ENCODE results near the gene RNF220.

Gene RNF220

GRCh38 chr1:44674113-44675000 is 269.3 kb downstream of the RNF220 start, which contains the start of the genes ARMH1 and TMEM53:
ARMH1 (plus strand) TSS chr1:44674714; CDS start chr1:44689698, 14,984 bp downstream.
TMEM53 (minus strand) TSS chr1:44674481; CDS start chr1:44674391, 90 bp downstream.
- H3K27me3 Mint-ChIP-seq (ENCODE audit: low read depth) = no peaks in the 10 kb centered on the region
- peak within 1 kb of the TSS; percentile 88 for H3K4me3 Mint-ChIP-seq
- H3K4me1 Mint-ChIP-seq (ENCODE audit: low read depth) = peaks cover 25% of the 10 kb centered on the region
- no peaks in the 10 kb centered on the region for H3K9me3 Mint-ChIP-seq
- peak within 1 kb of the TSS; percentile 91 for H3K27ac Mint-ChIP-seq
- H3K36me3 Mint-ChIP-seq (ENCODE audit: low read depth) = no peaks in the 10 kb centered on the region

- Mint-ChIP-seq H3K4me1 (ENCODE audit: low read depth) (peaks cover 25% of the 10 kb centered on the region), H3K9me3 (no peaks in the 10 kb centered on the region), H3K27me3 (ENCODE audit: low read depth) (no peaks in the 10 kb centered on the region), H3K27ac (peak overlapping the region; percentile 91), H3K4me3 (no peak overlapping the region), H3K36me3 (ENCODE audit: low read depth) (no peaks in the 10 kb centered on the region)
Measured at GRCh38 chr1:44675186-44675585, 270.1 kb downstream of the RNF220 start.

GRCh38 chr1:44676484-44677200 is 271.6 kb downstream of the RNF220 start:
- Mint-ChIP-seq H3K4me1 (ENCODE audit: low read depth) (peaks cover 25% of the 10 kb centered on the region), H3K4me3 (no peak overlapping the region), H3K27me3 (ENCODE audit: low read depth) (no peaks in the 10 kb centered on the region), H3K36me3 (ENCODE audit: low read depth) (no peaks in the 10 kb centered on the region), H3K9me3 (no peaks in the 10 kb centered on the region), H3K27ac (no peak overlapping the region)

- Mint-ChIP-seq H3K27ac (no peak overlapping the region), H3K4me1 (ENCODE audit: low read depth) (peaks cover 20% of the 10 kb centered on the region), H3K4me3 (no peak overlapping the region), H3K36me3 (ENCODE audit: low read depth) (peaks cover 1% of the 10 kb centered on the region), H3K9me3 (no peaks in the 10 kb centered on the region), H3K27me3 (ENCODE audit: low read depth) (no peaks in the 10 kb centered on the region)
Measured at GRCh38 chr1:44677201-44677766, 272.2 kb downstream of the RNF220 start.

GRCh38 chr1:44678120-44678519 is 273.1 kb downstream of the RNF220 start:
- Mint-ChIP-seq H3K27ac (no peak overlapping the region), H3K36me3 (ENCODE audit: low read depth) (peaks cover 1% of the 10 kb centered on the region), H3K4me3 (no peak overlapping the region), H3K4me1 (ENCODE audit: low read depth) (peaks cover 16% of the 10 kb centered on the region), H3K9me3 (no peaks in the 10 kb centered on the region), H3K27me3 (ENCODE audit: low read depth) (no peaks in the 10 kb centered on the region)

- H3K9me3 Mint-ChIP-seq = no peaks in the 10 kb centered on the region
- H3K4me3 Mint-ChIP-seq = no peak overlapping the region
- H3K27me3 Mint-ChIP-seq (ENCODE audit: low read depth) = no peaks in the 10 kb centered on the region
- H3K4me1 Mint-ChIP-seq (ENCODE audit: low read depth) = peaks cover 12% of the 10 kb centered on the region
- peaks cover 1% of the 10 kb centered on the region for H3K36me3 Mint-ChIP-seq (ENCODE audit: low read depth)
- H3K27ac Mint-ChIP-seq = no peak overlapping the region
Measured at GRCh38 chr1:44678626-44679025, 273.6 kb downstream of the RNF220 start.

- Mint-ChIP-seq H3K36me3 (ENCODE audit: low read depth) (peaks cover 1% of the 10 kb centered on the region), H3K4me3 (no peak overlapping the region), H3K9me3 (no peaks in the 10 kb centered on the region), H3K4me1 (ENCODE audit: low read depth) (peaks cover 13% of the 10 kb centered on the region), H3K27me3 (ENCODE audit: low read depth) (no peaks in the 10 kb centered on the region), H3K27ac (no peak overlapping the region)
Measured at GRCh38 chr1:44679468-44679867, 274.4 kb downstream of the RNF220 start.

- Mint-ChIP-seq H3K27me3 (ENCODE audit: low read depth) (no peaks in the 10 kb centered on the region), H3K4me1 (ENCODE audit: low read depth) (peaks cover 7% of the 10 kb centered on the region), H3K27ac (no peak overlapping the region), H3K36me3 (ENCODE audit: low read depth) (peaks cover 1% of the 10 kb centered on the region), H3K9me3 (no peaks in the 10 kb centered on the region), H3K4me3 (no peak overlapping the region)
Measured at GRCh38 chr1:44681905-44682882, 277.1 kb downstream of the RNF220 start.

- H3K9me3 Mint-ChIP-seq = no peaks in the 10 kb centered on the region
Measured at GRCh38 chr1:44682883-44683265, 277.8 kb downstream of the RNF220 start.

GRCh38 chr1:44684525-44684924 is 279.5 kb downstream of the RNF220 start:
- peaks cover 7% of the 10 kb centered on the region for H3K4me1 Mint-ChIP-seq (ENCODE audit: low read depth)
- H3K4me3 Mint-ChIP-seq = no peak overlapping the region
- no peaks in the 10 kb centered on the region for H3K27me3 Mint-ChIP-seq (ENCODE audit: low read depth)
- no peaks in the 10 kb centered on the region for H3K9me3 Mint-ChIP-seq
- peak overlapping the region; percentile 7 for H3K27ac Mint-ChIP-seq
- peaks cover 1% of the 10 kb centered on the region for H3K36me3 Mint-ChIP-seq (ENCODE audit: low read depth)

More at GRCh38 chr1:44682883-44683265, 277.8 kb downstream of the RNF220 start:
- Mint-ChIP-seq H3K36me3 (ENCODE audit: low read depth) (peaks cover 1% of the 10 kb centered on the region), H3K4me1 (ENCODE audit: low read depth) (peaks cover 7% of the 10 kb centered on the region), H3K27me3 (ENCODE audit: low read depth) (no peaks in the 10 kb centered on the region), H3K4me3 (no peak overlapping the region), H3K27ac (no peak overlapping the region)

- no peaks in the 10 kb centered on the region for H3K9me3 Mint-ChIP-seq
Measured at GRCh38 chr1:44685218-44685617, 280.2 kb downstream of the RNF220 start.

GRCh38 chr1:44685881-44686280 is 280.8 kb downstream of the RNF220 start:
- peaks cover 1% of the 10 kb centered on the region for H3K36me3 Mint-ChIP-seq (ENCODE audit: low read depth)
- H3K27me3 Mint-ChIP-seq (ENCODE audit: low read depth) = no peaks in the 10 kb centered on the region
- H3K4me1 Mint-ChIP-seq (ENCODE audit: low read depth) = peaks cover 7% of the 10 kb centered on the region
- no peak overlapping the region for H3K27ac Mint-ChIP-seq
- no peaks in the 10 kb centered on the region for H3K9me3 Mint-ChIP-seq
- H3K4me3 Mint-ChIP-seq = no peak overlapping the region

More at GRCh38 chr1:44685218-44685617, 280.2 kb downstream of the RNF220 start:
- Mint-ChIP-seq H3K27me3 (ENCODE audit: low read depth) (no peaks in the 10 kb centered on the region), H3K36me3 (ENCODE audit: low read depth) (peaks cover 1% of the 10 kb centered on the region), H3K4me3 (no peak overlapping the region), H3K27ac (peak overlapping the region; percentile 7), H3K4me1 (ENCODE audit: low read depth) (peaks cover 7% of the 10 kb centered on the region)

- peaks cover 3% of the 10 kb centered on the region for H3K27me3 Mint-ChIP-seq (ENCODE audit: low read depth)
- H3K27ac Mint-ChIP-seq = no peak overlapping the region
- no peak overlapping the region for H3K4me3 Mint-ChIP-seq
- peaks cover 6% of the 10 kb centered on the region for H3K4me1 Mint-ChIP-seq (ENCODE audit: low read depth)
- no peaks in the 10 kb centered on the region for H3K9me3 Mint-ChIP-seq
- H3K36me3 Mint-ChIP-seq (ENCODE audit: low read depth) = no peaks in the 10 kb centered on the region
Measured at GRCh38 chr1:44688760-44689446, 283.8 kb downstream of the RNF220 start.

All from T-helper 1 cell treated with Interleukin-12 subunit alpha and Interleukin-12 subunit beta and Interleukin-4 antibody, amounts not matched to agents 30 μg/mL and 1 μg/mL, for 36 hours (primary cell).